HEK293T (cell line): ENCODE measurements around the gene ITIH2.

Source experiments
- BHLHE40 ChIP-seq: fragments of 450-650 bp; IDR thresholded peaks from 2 replicates; pipeline ENCODE4 v1.6.1; 2016; ENCODE audit warnings: mild to moderate bottlenecking, moderate library complexity, borderline replicate concordance
- ELF4 ChIP-seq: fragments of 450-650 bp; IDR thresholded peaks from 2 replicates; pipeline ENCODE4 v1.6.1; 2017; ENCODE audit warnings: antibody characterized with exemption
- FOXA1 ChIP-seq: fragments of 450-650 bp; IDR thresholded peaks from 2 replicates; pipeline ENCODE4 v1.6.1; 2016; ENCODE audit warnings: mild to moderate bottlenecking
- FOXK2 ChIP-seq: fragments of 450-650 bp; IDR thresholded peaks from 2 replicates; pipeline ENCODE4 v1.6.1; 2016; ENCODE audit warnings: mild to moderate bottlenecking
- FOXM1 ChIP-seq: fragments of 450-650 bp; IDR thresholded peaks from 2 replicates; pipeline ENCODE4 v1.6.1; 2017; ENCODE audit warnings: mild to moderate bottlenecking, borderline replicate concordance
- HDGF ChIP-seq: fragments of 450-650 bp; IDR thresholded peaks from 2 replicates; pipeline ENCODE4 v1.6.1; 2017; ENCODE audit warnings: antibody characterized with exemption, borderline replicate concordance
- L3MBTL2 ChIP-seq: fragments of 450-650 bp; conservative IDR thresholded peaks from 2 replicates; pipeline ENCODE4 v1.6.1; 2016; ENCODE audit warnings: mild to moderate bottlenecking
- LEF1 ChIP-seq: fragments of 450-650 bp; IDR thresholded peaks from 2 replicates; pipeline ENCODE4 v1.6.1; 2017; ENCODE audit warnings: mild to moderate bottlenecking, borderline replicate concordance
- NFRKB ChIP-seq: fragments of 450-650 bp; IDR thresholded peaks from 2 replicates; pipeline ENCODE4 v1.6.1; 2016; ENCODE audit warnings: mild to moderate bottlenecking, moderate library complexity
- PKNOX1 ChIP-seq: fragments of 450-650 bp; IDR thresholded peaks from 2 replicates; pipeline ENCODE4 v1.6.1; 2016
- SP1 ChIP-seq: fragments of 450-650 bp; IDR thresholded peaks from 2 replicates; pipeline ENCODE4 v1.6.1; 2017
- SUZ12 ChIP-seq: fragments of 450-650 bp; IDR thresholded peaks from 2 replicates; pipeline ENCODE4 v1.6.1; 2016; ENCODE audit warnings: mild to moderate bottlenecking
- TARDBP ChIP-seq: fragments of 450-650 bp; IDR thresholded peaks from 2 replicates; pipeline ENCODE4 v1.6.1; 2016

- TF ChIP-seq SP1 (no peak), FOXK2 (no peak), LEF1 (no peak), SUZ12 (no peak), L3MBTL2 (no peak), FOXA1 (no peak), BHLHE40 (no peak), FOXM1 (no peak), NFRKB (no peak), PKNOX1 (no peak), TARDBP (no peak), ELF4 (no peak), HDGF (no peak)
Observed at GRCh38 chr10:7763929-7764328, 60.8 kb downstream of the ITIH2 start.
